Type B pancreatic cell (in vitro differentiated cells): ENCODE measurements around the gene MSRB1. TPM values are rescaled to one million over a fixed set of nuclear protein-coding genes. Genes with fewer than 3 reads are reported as not detected.

Experiments used
- total RNA-seq: library from RNA; stranded (reverse); gene quantifications from 2 replicates; pipeline ENCODE4 v1.2.1, GENCODE V29; 2021; ENCODE audit warnings: low replicate concordance

The MSRB1 gene
- total RNA-seq, 1 donor from 2014 or later, result 34.8 TPM

Other genes starting within 250 kb of the MSRB1 start
- 50.4 and 97.5 TPM in 2 replicates for gene MAPK8IP3, start 237.0 kb downstream of the MSRB1 start, total RNA-seq
- 54.0 and 55.9 TPM in 2 replicates for gene NME3, start 171.7 kb downstream of the MSRB1 start, total RNA-seq
- 26.9 and 35.9 TPM in 2 replicates for gene EME2, start 170.4 kb downstream of the MSRB1 start, total RNA-seq
- gene MRPS34, start 170.1 kb downstream of the MSRB1 start, total RNA-seq, result 95.5 and 97.9 TPM in 2 replicates
- gene SPSB3, start 160.6 kb downstream of the MSRB1 start, total RNA-seq, result 51.2 and 71.3 TPM in 2 replicates
- gene NUBP2, start 160.2 kb downstream of the MSRB1 start, total RNA-seq, result 54.5 and 66.6 TPM in 2 replicates
- gene IGFALS, start 149.5 kb downstream of the MSRB1 start, total RNA-seq, result 0.17 and 0.59 TPM in 2 replicates
- 32.0 and 36.7 TPM in 2 replicates for gene HAGH, start 116.4 kb downstream of the MSRB1 start, total RNA-seq
- gene FAHD1, start 116.0 kb downstream of the MSRB1 start, total RNA-seq, result 33.2 and 41.1 TPM in 2 replicates
- not detected in 2 replicates for gene MEIOB, start 71.0 kb downstream of the MSRB1 start, total RNA-seq
- 1.3 and 5.6 TPM in 2 replicates for gene HS3ST6, start 24.8 kb downstream of the MSRB1 start, total RNA-seq
- not detected in 2 replicates for gene RPL3L, start 11.5 kb upstream of the MSRB1 start, total RNA-seq
- gene NDUFB10, start 16.3 kb upstream of the MSRB1 start, total RNA-seq, result 122 and 130 TPM in 2 replicates
- gene RPS2, start 21.6 kb upstream of the MSRB1 start, total RNA-seq, result 3,017 and 3,035 TPM in 2 replicates
- not detected in 2 replicates for gene RNF151, start 23.7 kb upstream of the MSRB1 start, total RNA-seq
- 37.0 and 40.0 TPM in 2 replicates for gene TBL3, start 28.9 kb upstream of the MSRB1 start, total RNA-seq
- 0.63 and 2.0 TPM in 2 replicates for gene NOXO1, start 38.3 kb upstream of the MSRB1 start, total RNA-seq
- 25.3 and 31.6 TPM in 2 replicates for gene GFER, start 41.0 kb upstream of the MSRB1 start, total RNA-seq
- gene SYNGR3, start 46.8 kb upstream of the MSRB1 start, total RNA-seq, result 2.4 and 2.5 TPM in 2 replicates
- 43.9 and 46.1 TPM in 2 replicates for gene ZNF598, start 66.6 kb upstream of the MSRB1 start, total RNA-seq
- gene NPW, start 76.6 kb upstream of the MSRB1 start, total RNA-seq, result 3.9 and 4.7 TPM in 2 replicates
- gene NHERF2, start 83.7 kb upstream of the MSRB1 start, total RNA-seq, result 23.3 and 23.4 TPM in 2 replicates
- 18.1 and 37.6 TPM in 2 replicates for gene NTHL1, start 104.6 kb upstream of the MSRB1 start, total RNA-seq
- 131 and 208 TPM in 2 replicates for gene TSC2, start 104.8 kb upstream of the MSRB1 start, total RNA-seq
- gene PKD1, start 192.7 kb upstream of the MSRB1 start, total RNA-seq, result 76.2 and 131 TPM in 2 replicates
- 7.4 and 9.9 TPM in 2 replicates for gene RAB26, start 205.4 kb upstream of the MSRB1 start, total RNA-seq
- gene TRAF7, start 212.6 kb upstream of the MSRB1 start, total RNA-seq, result 71.0 and 81.6 TPM in 2 replicates